Mucosa of descending colon (tissue), 3 donors: ENCODE data around the gene GRM7. TPM values are rescaled to one million over a fixed set of nuclear protein-coding genes. Genes with fewer than 3 reads are reported as not detected.

Experiments used
- ATAC-seq: fragments of 200-7000 bp; cut with Tn5 transposase; one replicate; pipeline ENCODE4 v1.9.1; 2020; ENCODE audit warnings: mild to moderate bottlenecking, moderate library complexity
- DNase-seq, 3 donors: peaks; one replicate each; pipeline ENCODE4 v3.0.0-alpha.2; 2020
- H3K36me3 ChIP-seq: fragments of 200-600 bp; one replicate; pipeline ENCODE4 v1.8.0; 2021; ENCODE audit warnings: low read depth, mild to moderate bottlenecking
- H3K4me1 ChIP-seq: fragments of 200-600 bp; one replicate; pipeline ENCODE4 v1.8.0; 2021; ENCODE audit warnings: low read depth, mild to moderate bottlenecking
- H3K4me3 ChIP-seq: fragments of 200-600 bp; one replicate; pipeline ENCODE4 v1.8.0; 2021; ENCODE audit warnings: mild to moderate bottlenecking
- H3K9me3 ChIP-seq: fragments of 200-600 bp; one replicate; pipeline ENCODE4 v1.8.0; 2021; ENCODE audit warnings: mild to moderate bottlenecking
- intact Hi-C, 2 donors: fragments of 100-400 bp; cut with DNase I in 1 of 2; cut with micrococcal nuclease in 1 of 2; formaldehyde crosslinking; loops; one replicate each; pipeline versions ENCODE4 v1.11.0 to v1.11.1; 2022; cut with DNase I, micrococcal nuclease
- total RNA-seq, 3 donors: library from RNA; stranded (reverse); fragmentation: NEBNext Ultra II Directional in 2 of 3; extraction: Animal tissue kit (Norgen Biotek cat#: 25700) in 2 of 3; gene quantifications; one replicate each; pipeline versions ENCODE4 v1.2.1 to v1.2.4, GENCODE V29; 2021 to 2023
- TF ChIP-seq, protein P1 (sequence below): fragments of 200-600 bp; IDR thresholded peaks from one replicate; pipeline ENCODE4 v1.8.0; 2022; ENCODE audit warnings: antibody characterized with exemption, mild to moderate bottlenecking
- donor health status: DM: no; HTN: no; CAD: no; lungs with moderate emphysema.
- donor health status: DM: no; HTN: no; CAD: no.
- donor health status: DM: no; HTN: yes; CAD: no.

The GRM7 gene
- total RNA-seq, 3 donors from 2014 or later = 0.09 to 0.39 (median 0.14) TPM

DNA sequence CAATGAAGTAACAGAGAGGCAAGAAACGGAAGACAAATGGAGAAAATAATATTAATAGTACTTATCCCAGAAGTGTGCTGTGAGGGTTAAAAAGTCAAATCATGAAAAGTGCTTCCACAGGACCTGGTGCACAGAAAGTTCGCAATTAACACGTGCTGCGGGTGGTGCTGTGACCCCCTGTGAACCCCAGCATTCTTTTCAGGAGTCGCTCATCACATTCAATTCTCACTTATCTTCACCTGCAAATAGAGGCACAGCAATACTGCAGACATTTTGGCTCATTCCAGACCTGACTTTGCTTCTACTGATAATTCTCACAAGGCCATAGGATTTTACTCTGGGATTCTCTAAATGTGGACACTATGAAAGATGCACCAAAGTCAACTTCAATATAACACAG, 584.4 kb downstream of the GRM7 start:
- Histone ChIP-seq H3K9me3 (no peaks in the 10 kb centered on the region), H3K4me3 (no peak overlapping the region), H3K36me3 (no peaks in the 10 kb centered on the region), H3K4me1 (no peaks in the 10 kb centered on the region)
- intact Hi-C loops = no loop called here
- ATAC-seq = no peak
- TF ChIP-seq, protein P1, sequence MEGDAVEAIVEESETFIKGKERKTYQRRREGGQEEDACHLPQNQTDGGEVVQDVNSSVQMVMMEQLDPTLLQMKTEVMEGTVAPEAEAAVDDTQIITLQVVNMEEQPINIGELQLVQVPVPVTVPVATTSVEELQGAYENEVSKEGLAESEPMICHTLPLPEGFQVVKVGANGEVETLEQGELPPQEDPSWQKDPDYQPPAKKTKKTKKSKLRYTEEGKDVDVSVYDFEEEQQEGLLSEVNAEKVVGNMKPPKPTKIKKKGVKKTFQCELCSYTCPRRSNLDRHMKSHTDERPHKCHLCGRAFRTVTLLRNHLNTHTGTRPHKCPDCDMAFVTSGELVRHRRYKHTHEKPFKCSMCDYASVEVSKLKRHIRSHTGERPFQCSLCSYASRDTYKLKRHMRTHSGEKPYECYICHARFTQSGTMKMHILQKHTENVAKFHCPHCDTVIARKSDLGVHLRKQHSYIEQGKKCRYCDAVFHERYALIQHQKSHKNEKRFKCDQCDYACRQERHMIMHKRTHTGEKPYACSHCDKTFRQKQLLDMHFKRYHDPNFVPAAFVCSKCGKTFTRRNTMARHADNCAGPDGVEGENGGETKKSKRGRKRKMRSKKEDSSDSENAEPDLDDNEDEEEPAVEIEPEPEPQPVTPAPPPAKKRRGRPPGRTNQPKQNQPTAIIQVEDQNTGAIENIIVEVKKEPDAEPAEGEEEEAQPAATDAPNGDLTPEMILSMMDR = no peak
- DNase-seq = no peak

DNA sequence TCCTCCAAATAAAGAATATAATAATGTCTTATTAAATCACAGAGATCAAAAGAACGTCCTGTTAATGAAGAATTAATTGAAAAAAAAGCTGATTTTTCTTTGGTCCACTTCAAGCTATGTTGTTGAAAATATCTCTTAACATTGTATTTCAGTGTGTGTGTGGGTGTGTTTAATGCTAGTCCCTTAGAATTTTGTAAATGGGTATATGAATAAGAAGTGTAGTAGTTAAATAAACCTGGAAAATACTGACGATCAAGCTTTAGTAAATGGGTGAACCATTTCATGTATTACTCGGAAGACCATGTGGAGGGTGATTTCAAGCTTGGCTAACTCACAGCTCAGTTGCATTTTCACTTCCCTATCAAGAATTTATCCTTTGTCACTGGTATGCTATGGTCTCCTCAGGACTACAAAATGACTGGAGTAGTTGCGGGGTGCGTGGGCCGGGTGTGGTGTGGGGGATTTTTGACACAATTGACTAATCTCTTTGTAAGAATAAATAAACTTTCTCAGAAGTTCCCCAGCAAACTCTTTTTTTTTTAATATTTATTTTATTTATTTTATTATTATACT, 586.4 kb downstream of the GRM7 start:
- TF ChIP-seq, protein P1 = no peak
- intact Hi-C loops = no loop called here
- no peak overlapping the region for H3K4me3 ChIP-seq
- no peaks in the 10 kb centered on the region for H3K9me3 ChIP-seq
- no peak for DNase-seq
- ATAC-seq = no peak
- no peaks in the 10 kb centered on the region for H3K4me1 ChIP-seq
- H3K36me3 ChIP-seq = no peaks in the 10 kb centered on the region

DNA sequence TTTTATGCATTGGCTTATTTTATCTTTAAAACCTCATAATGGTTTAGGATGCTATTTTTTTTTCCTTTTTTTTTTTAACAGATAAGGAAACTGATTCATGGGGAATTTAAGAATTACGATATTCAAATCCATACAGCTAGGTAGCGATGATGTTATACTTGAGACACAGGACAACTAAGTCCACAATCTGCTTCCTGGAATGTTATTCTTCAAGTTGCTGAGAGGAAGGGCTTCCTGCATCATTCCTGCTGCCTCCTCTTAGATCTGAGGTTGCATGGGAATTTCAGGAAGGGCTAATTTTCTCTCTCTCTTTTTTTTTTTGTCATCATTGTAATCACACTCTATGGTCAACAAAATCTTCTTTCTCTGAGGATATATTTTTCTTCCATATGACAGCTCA, 595.5 kb downstream of the GRM7 start:
- DNase-seq (no peak), ATAC-seq (no peak)

DNA sequence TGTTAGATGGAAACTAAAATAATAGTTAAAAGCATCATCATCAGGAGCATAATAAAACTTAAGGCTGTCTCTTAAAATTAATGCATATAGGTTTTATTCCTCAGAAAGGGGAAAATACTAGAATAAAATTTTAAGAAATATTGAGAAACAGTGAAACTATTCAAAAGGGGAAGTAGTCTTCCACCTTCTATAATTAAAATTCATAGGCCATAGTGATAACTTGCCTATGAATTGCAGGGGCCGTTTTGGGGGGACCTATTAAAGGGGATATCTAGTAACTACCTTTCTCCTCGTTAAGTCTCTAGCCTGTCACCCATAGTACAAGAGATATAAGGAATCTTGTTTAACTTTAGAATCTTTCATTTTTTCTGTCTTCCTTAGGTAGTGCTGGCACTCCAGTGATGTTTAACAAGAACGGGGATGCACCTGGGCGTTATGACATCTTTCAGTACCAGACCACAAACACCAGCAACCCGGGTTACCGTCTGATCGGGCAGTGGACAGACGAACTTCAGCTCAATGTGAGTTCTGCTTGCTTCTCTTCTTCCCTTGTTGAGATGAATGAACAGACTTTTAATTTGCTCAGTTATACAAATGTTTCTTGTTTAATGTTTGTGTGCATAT, 600.4 kb downstream of the GRM7 start:
- ATAC-seq (no peak), DNase-seq (no peak)
- TF ChIP-seq, protein P1 = no peak
- Histone ChIP-seq H3K4me1 (no peaks in the 10 kb centered on the region), H3K9me3 (no peaks in the 10 kb centered on the region), H3K4me3 (no peak overlapping the region), H3K36me3 (no peaks in the 10 kb centered on the region)
- intact Hi-C loops = no loop called here

More for the DNA sequence above, 595.5 kb downstream of the GRM7 start:
- intact Hi-C loops = no loop called here
- Histone ChIP-seq H3K9me3 (no peaks in the 10 kb centered on the region), H3K4me1 (no peaks in the 10 kb centered on the region), H3K4me3 (no peak overlapping the region), H3K36me3 (no peaks in the 10 kb centered on the region)
- TF ChIP-seq, protein P1 = no peak

DNA sequence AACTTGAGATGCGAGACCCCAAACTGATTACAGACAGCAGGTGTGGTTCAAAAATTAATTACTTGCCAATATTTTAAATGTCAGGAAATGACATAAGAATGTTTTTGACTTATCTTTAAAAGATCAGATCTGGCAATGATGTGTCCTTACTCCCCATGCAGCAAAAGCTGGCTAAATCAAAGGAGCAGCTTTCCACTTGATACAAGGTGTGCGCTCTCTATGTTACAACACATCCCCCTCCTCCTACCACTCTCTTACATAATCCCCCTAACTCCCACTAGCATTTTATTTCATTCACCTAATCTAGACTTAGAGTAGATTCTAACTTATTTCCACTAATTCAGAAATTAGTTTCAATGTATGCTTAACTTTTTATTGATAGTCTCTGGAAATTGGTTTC, 609.0 kb downstream of the GRM7 start:
- no peaks in the 10 kb centered on the region for H3K9me3 ChIP-seq
- no peak for DNase-seq
- TF ChIP-seq, protein P1 = no peak
- H3K4me1 ChIP-seq = no peaks in the 10 kb centered on the region
- H3K36me3 ChIP-seq = no peaks in the 10 kb centered on the region
- intact Hi-C loops = no loop called here
- no peak overlapping the region for H3K4me3 ChIP-seq
- no peak for ATAC-seq

DNA sequence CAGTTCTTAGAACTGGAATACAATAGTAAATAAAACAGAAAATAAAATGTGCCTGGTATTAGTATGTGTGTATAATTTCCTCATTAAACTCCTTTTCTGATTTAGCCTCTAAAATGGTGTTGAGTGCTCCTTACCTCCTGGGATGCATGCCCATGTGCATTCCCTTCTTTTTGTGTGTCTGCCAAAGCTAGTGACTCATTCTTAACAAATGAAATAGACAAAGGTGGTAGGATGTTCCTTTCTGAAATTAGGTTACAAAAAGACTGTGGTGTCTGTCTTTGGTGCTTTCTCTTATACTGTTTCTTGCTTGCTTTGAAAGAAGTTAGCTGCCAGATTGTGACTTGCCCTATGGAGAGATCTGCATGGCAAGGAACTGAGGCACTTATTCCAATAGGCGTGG, 623.7 kb downstream of the GRM7 start:
- ATAC-seq = no peak
- intact Hi-C loops = no loop called here
- TF ChIP-seq, protein P1 = no peak

More for the DNA sequence above, 623.7 kb downstream of the GRM7 start:
- no peaks in the 10 kb centered on the region for H3K4me1 ChIP-seq
- DNase-seq = no peak
- H3K4me3 ChIP-seq = no peak overlapping the region
- H3K36me3 ChIP-seq = no peaks in the 10 kb centered on the region
- no peaks in the 10 kb centered on the region for H3K9me3 ChIP-seq
